Measurements from ENCODE around the gene C5orf52.
"Not testable (repeated sequence)": the region's sequence is repeated elsewhere in the genome, so short reads cannot be mapped to it uniquely, and the experiment has no call there.

Gene C5orf52

GRCh38 chr5:157681048-157681447 lies 9.7 kb downstream of the C5orf52 start:
- H3K4me3 ChIP-seq (ENCODE audit: low read depth, low read length): no peak overlapping the region
- no peak for DNase-seq (ENCODE audit: low read depth)
- TF ChIP-seq MYC (IDR thresholded peaks at IDR 0.05; ENCODE audit: low read depth, low read length): no peak
- TF ChIP-seq MAX (IDR thresholded peaks at IDR 0.05; ENCODE audit: low read depth, low read length): no peak
- TF ChIP-seq POLR2A (IDR thresholded peaks at IDR 0.05; ENCODE audit: extremely low read depth, insufficient read length): no peak
- no peak for TF ChIP-seq CTCF (IDR thresholded peaks at IDR 0.05; ENCODE audit: low read depth, low read length)

- no peak for DNase-seq (ENCODE audit: low read depth)
Observed at GRCh38 chr5:157682257-157682656, 10.9 kb downstream of the C5orf52 start.

GRCh38 chr5:157686276-157687197 lies 15.2 kb downstream of the C5orf52 start:
- not testable (repeated sequence) for DNase-seq (ENCODE audit: low read depth); H3K4me3 ChIP-seq (ENCODE audit: low read depth, low read length)

More at GRCh38 chr5:157682257-157682656, 10.9 kb downstream of the C5orf52 start:
- no peak overlapping the region for H3K4me3 ChIP-seq (ENCODE audit: low read depth, low read length)
- TF ChIP-seq CTCF (IDR thresholded peaks at IDR 0.05; ENCODE audit: low read depth, low read length) (no peak), MAX (IDR thresholded peaks at IDR 0.05; ENCODE audit: low read depth, low read length) (no peak), MYC (IDR thresholded peaks at IDR 0.05; ENCODE audit: low read depth, low read length) (no peak), POLR2A (IDR thresholded peaks at IDR 0.05; ENCODE audit: extremely low read depth, insufficient read length) (no peak)

GRCh38 chr5:157687198-157687554 lies 15.8 kb downstream of the C5orf52 start:
- TF ChIP-seq CTCF (IDR thresholded peaks at IDR 0.05; ENCODE audit: low read depth, low read length) (no peak), MYC (IDR thresholded peaks at IDR 0.05; ENCODE audit: low read depth, low read length) (no peak), POLR2A (IDR thresholded peaks at IDR 0.05; ENCODE audit: extremely low read depth, insufficient read length) (no peak), MAX (IDR thresholded peaks at IDR 0.05; ENCODE audit: low read depth, low read length) (no peak)
- no peak overlapping the region for H3K4me3 ChIP-seq (ENCODE audit: low read depth, low read length)

GRCh38 chr5:157689942-157690689 lies 18.8 kb downstream of the C5orf52 start:
- TF ChIP-seq MAX (IDR thresholded peaks at IDR 0.05; ENCODE audit: low read depth, low read length) (no peak), MYC (IDR thresholded peaks at IDR 0.05; ENCODE audit: low read depth, low read length) (no peak), POLR2A (IDR thresholded peaks at IDR 0.05; ENCODE audit: extremely low read depth, insufficient read length) (no peak), CTCF (IDR thresholded peaks at IDR 0.05; ENCODE audit: low read depth, low read length) (no peak)
- DNase-seq (ENCODE audit: low read depth): no peak
- H3K4me3 ChIP-seq (ENCODE audit: low read depth, low read length): no peak overlapping the region

More at GRCh38 chr5:157687198-157687554, 15.8 kb downstream of the C5orf52 start:
- no peak for DNase-seq (ENCODE audit: low read depth)

All from NB4 (cell line).